Neural cell (in vitro differentiated cells): ENCODE results near the gene PLCE1. TPM values are rescaled to one million over a fixed set of nuclear protein-coding genes. Genes with fewer than 3 reads are reported as not detected.

Experiments used
- H2AFZ ChIP-seq: fragments of 200-600, 300-800 bp; sonication (generic), shearing (Covaris generic); 2 replicates; pipeline ENCODE4 v1.6.0; 2014; ENCODE audit warnings: low read depth, mild to moderate bottlenecking, antibody characterized with exemption, low read length, moderate library complexity
- H3F3A ChIP-seq: fragments of 200-600 bp; shearing (Covaris generic); 2 replicates; pipeline ENCODE4 v1.6.1; 2016; ENCODE audit warnings: mild to moderate bottlenecking, moderate library complexity, mixed read lengths, antibody characterized with exemption, low read length; ENCODE audit not compliant: insufficient read depth, poor library complexity, severe bottlenecking
- H3K27ac ChIP-seq: fragments of 200-600, 300-800 bp; sonication (generic), shearing (Covaris generic); 2 replicates; pipeline ENCODE4 v1.5.1; 2014; ENCODE audit warnings: mild to moderate bottlenecking, low read length, moderate library complexity
- H3K27me3 ChIP-seq: fragments of 300-800, 200-600 bp; sonication (generic), shearing (Covaris generic); 2 replicates; pipeline ENCODE4 v1.6.0; 2014; ENCODE audit warnings: mild to moderate bottlenecking, low read depth, low read length, moderate library complexity; ENCODE audit not compliant: insufficient read depth
- H3K36me3 ChIP-seq: fragments of 300-800, 200-600 bp; sonication (generic), shearing (Covaris generic); 2 replicates; pipeline ENCODE4 v1.5.1; 2014; ENCODE audit warnings: mild to moderate bottlenecking, antibody characterized with exemption, low read length, moderate library complexity; ENCODE audit not compliant: insufficient read depth
- H3K4me2 ChIP-seq: fragments of 300-800, 200-600 bp; sonication (generic), shearing (Covaris generic); 2 replicates; pipeline ENCODE4 v1.6.0; 2014; ENCODE audit warnings: mild to moderate bottlenecking, low read length
- H3K4me3 ChIP-seq: fragments of 300-800, 200-600 bp; sonication (generic), shearing (Covaris generic); 2 replicates; pipeline ENCODE4 v1.5.1; 2014; ENCODE audit warnings: mild to moderate bottlenecking, low read length, moderate library complexity
- H3K79me2 ChIP-seq: fragments of 200-600 bp; shearing (Covaris generic); replicated peaks from 2 replicates; pipeline ENCODE4 v1.6.0; 2014; ENCODE audit warnings: mild to moderate bottlenecking, low read length, moderate library complexity; ENCODE audit not compliant: insufficient read depth
- H3K9ac ChIP-seq: fragments of 300-800, 200-600 bp; sonication (generic), shearing (Covaris generic); 2 replicates; pipeline ENCODE4 v1.6.1; 2016; ENCODE audit warnings: mild to moderate bottlenecking, low read length, mixed read lengths
- H3K9me2 ChIP-seq: fragments of 200-600 bp; shearing (Covaris generic); 2 replicates; pipeline ENCODE4 v1.6.1; 2016; ENCODE audit warnings: mild to moderate bottlenecking, low read length, mixed read lengths; ENCODE audit not compliant: insufficient read depth
- H3K9me3 ChIP-seq: fragments of 200-600, 300-800 bp; sonication (generic), shearing (Covaris generic); 2 replicates; pipeline ENCODE4 v1.6.1; 2016; ENCODE audit warnings: mild to moderate bottlenecking, mixed run types, low read length, moderate library complexity, mixed read lengths
- H4K20me1 ChIP-seq: fragments of 200-600 bp; shearing (Covaris generic); 2 replicates; pipeline ENCODE4 v1.6.1; 2016; ENCODE audit warnings: mild to moderate bottlenecking, mixed run types; ENCODE audit not compliant: insufficient read depth
- CTCF ChIP-seq: fragments of 450-650 bp; IDR thresholded peaks from 2 replicates; pipeline ENCODE4 v1.5.1; 2014; ENCODE audit warnings: antibody characterized with exemption, mild to moderate bottlenecking, moderate library complexity; ENCODE audit not compliant: poor library complexity, severe bottlenecking
- EP300 ChIP-seq: fragments of 450-650 bp; conservative IDR thresholded peaks from 2 replicates; pipeline ENCODE4 v1.6.1; 2014; ENCODE audit warnings: antibody characterized with exemption, mild to moderate bottlenecking, moderate library complexity; ENCODE audit not compliant: poor library complexity, severe bottlenecking
- EZH2 ChIP-seq: fragments of 200-600, 300-800 bp; shearing (Covaris generic), sonication (generic); IDR thresholded peaks from 2 replicates; pipeline ENCODE4 v1.6.1; 2014; ENCODE audit warnings: antibody characterized with exemption, low read length, borderline replicate concordance, mild to moderate bottlenecking; ENCODE audit not compliant: insufficient read depth, poor library complexity, severe bottlenecking
- MXI1 ChIP-seq: fragments of 450-650 bp; conservative IDR thresholded peaks from 2 replicates; pipeline ENCODE4 v1.6.1; 2014; ENCODE audit warnings: antibody characterized with exemption, mild to moderate bottlenecking; ENCODE audit not compliant: poor library complexity, severe bottlenecking
- POLR2AphosphoS5 ChIP-seq: IDR thresholded peaks from 2 replicates; pipeline ENCODE4 v1.6.1; 2012
- RAD21 ChIP-seq: fragments of 450-650 bp; conservative IDR thresholded peaks from 2 replicates; pipeline ENCODE4 v1.6.1; 2014; ENCODE audit warnings: antibody characterized with exemption, mild to moderate bottlenecking, moderate library complexity
- REST ChIP-seq: IDR thresholded peaks from 2 replicates; pipeline ENCODE4 v1.6.1; 2012; ENCODE audit warnings: borderline replicate concordance
- SMC3 ChIP-seq: fragments of 450-650 bp; conservative IDR thresholded peaks from 2 replicates; pipeline ENCODE4 v1.6.1; 2014; ENCODE audit warnings: antibody characterized with exemption, mild to moderate bottlenecking, moderate library complexity; ENCODE audit not compliant: poor library complexity
- TAF1 ChIP-seq: IDR thresholded peaks from 2 replicates; pipeline ENCODE4 v1.6.1; 2012; ENCODE audit warnings: low read depth
- polyA plus RNA-seq: library from polyadenylated mRNA; depleted of rRNA; stranded (reverse); fragments of >200 nt; gene quantifications from 2 replicates; pipeline ENCODE4 v1.2.3, GENCODE V29; 2014

The PLCE1 gene
- polyA plus RNA-seq, 1 donor from 2014 or later = 0.22 TPM

- Histone ChIP-seq H3K4me2 (no peak overlapping the region), H3K36me3 (no peaks in the 10 kb centered on the region), H3K79me2 (no peaks in the 10 kb centered on the region), H3K27ac (no peak overlapping the region), H3K27me3 (no peaks in the 10 kb centered on the region), H2AFZ (no peak overlapping the region), H4K20me1 (no peaks in the 10 kb centered on the region), H3F3A (no peaks in the 10 kb centered on the region), H3K9me3 (no peaks in the 10 kb centered on the region), H3K9ac (no peak overlapping the region), H3K9me2 (no peaks in the 10 kb centered on the region), H3K4me3 (no peak overlapping the region)
- TF ChIP-seq MXI1 = no peak
Observed at GRCh38 chr10:94035982-94036765, 42.4 kb downstream of the PLCE1 start.

- H3K27me3 ChIP-seq = no peaks in the 10 kb centered on the region
- H3K27ac ChIP-seq = no peak overlapping the region
- H3K4me2 ChIP-seq = no peak overlapping the region
- no peaks in the 10 kb centered on the region for H3F3A ChIP-seq
- H3K36me3 ChIP-seq = no peaks in the 10 kb centered on the region
- TF ChIP-seq EZH2 = no peak
- TF ChIP-seq REST = no peak
- no peak for TF ChIP-seq EP300
- no peak for TF ChIP-seq MXI1
- no peak for TF ChIP-seq RAD21
- TF ChIP-seq POLR2AphosphoS5 = no peak
- no peak for TF ChIP-seq TAF1
- TF ChIP-seq SMC3 = no peak
- TF ChIP-seq CTCF = no peak
- no peaks in the 10 kb centered on the region for H3K79me2 ChIP-seq
- no peak overlapping the region for H3K4me3 ChIP-seq
- H3K9me3 ChIP-seq = no peaks in the 10 kb centered on the region
- H3K9me2 ChIP-seq = no peaks in the 10 kb centered on the region
- H2AFZ ChIP-seq = no peak overlapping the region
- no peaks in the 10 kb centered on the region for H4K20me1 ChIP-seq
- H3K9ac ChIP-seq = no peak overlapping the region
Observed at GRCh38 chr10:94036766-94037033, 43.0 kb downstream of the PLCE1 start.
